Gastroesophageal sphincter (tissue), 4 donors: ENCODE measurements around the gene GID4. TPM values are rescaled to one million over a fixed set of nuclear protein-coding genes. Genes with fewer than 3 reads are reported as not detected.

Experiments used
- ATAC-seq: fragments of 150-250 bp; one replicate; pipeline ENCODE4 v1.9.1; 2016; ENCODE audit warnings: mild to moderate bottlenecking, moderate library complexity
- H3K27ac ChIP-seq, 4 donors: fragments of 200-600 bp; sonication (generic) in 3 of 4; 1 replicate in 3 of 4; 2 replicates in 1 of 4; pipeline ENCODE4 v1.5.1; 2016 to 2019
- H3K27me3 ChIP-seq: fragments of 200-600 bp; sonication (generic); one replicate; pipeline ENCODE4 v1.5.1; 2019
- H3K36me3 ChIP-seq, 2 donors: fragments of 200-600 bp; sonication (generic); one replicate each; pipeline ENCODE4 v1.5.1; 2019; ENCODE audit warnings: control low read depth in 1 of 2
- H3K4me1 ChIP-seq, 3 donors: fragments of 200-600 bp; sonication (generic); 1 replicate in 2 of 3; 2 replicates in 1 of 3; pipeline ENCODE4 v1.5.1; 2016 to 2019; ENCODE audit warnings: control low read depth in 2 of 3
- H3K4me3 ChIP-seq, 2 donors: fragments of 200-600 bp; sonication (generic); one replicate each; pipeline ENCODE4 v1.5.1; 2019; ENCODE audit warnings: mild to moderate bottlenecking in 1 of 2, moderate library complexity in 1 of 2
- H3K9me3 ChIP-seq, 3 donors: fragments of 200-600 bp; sonication (generic); one replicate each; pipeline ENCODE4 v1.5.1; 2017 to 2019; ENCODE audit warnings: control low read depth in 2 of 3
- EP300 ChIP-seq: sonication (generic); formaldehyde crosslinking; IDR thresholded peaks from one replicate; pipeline ENCODE4 v1.6.1; 2017; ENCODE audit warnings: antibody characterized with exemption, mild to moderate bottlenecking
- POLR2A ChIP-seq, 2 donors: fragments of 450-650 bp; IDR thresholded peaks; one replicate each; pipeline ENCODE4 v1.6.1; 2017; ENCODE audit warnings: antibody characterized with exemption in 2 of 2, mild to moderate bottlenecking in 2 of 2, moderate library complexity in 1 of 2
- POLR2AphosphoS5 ChIP-seq: sonication (generic); formaldehyde crosslinking; IDR thresholded peaks from one replicate; pipeline ENCODE4 v1.6.1; 2017; ENCODE audit warnings: antibody characterized with exemption
- WGBS, 2 donors: methylation state at CpG; one replicate each; pipeline ENCODE4 v1.1.5; 2018; ENCODE audit warnings: low coverage in 1 of 2; 5-methylcytosine and 5-hydroxymethylcytosine counted together
- total RNA-seq, 4 donors: library from RNA; depleted of rRNA; stranded (reverse); fragments of >200 nt; gene quantifications; one replicate each; pipeline ENCODE4 v1.1.0, GENCODE V29; 2016
- TF ChIP-seq, protein P1 (sequence below), 4 experiments: fragments of 200-600 bp in 2 of 4; fragments of 450-650 bp in 2 of 4; sonication (generic) in 1 of 4; IDR thresholded peaks; one replicate each; pipeline ENCODE4 v1.5.1; 2017 to 2019; ENCODE audit warnings: antibody characterized with exemption in 4 of 4, mild to moderate bottlenecking in 2 of 4, moderate library complexity in 2 of 4

Gene GID4
- total RNA-seq, 4 donors from 2014 or later: 22.8 to 44.8 (median 33.9) TPM

DNA sequence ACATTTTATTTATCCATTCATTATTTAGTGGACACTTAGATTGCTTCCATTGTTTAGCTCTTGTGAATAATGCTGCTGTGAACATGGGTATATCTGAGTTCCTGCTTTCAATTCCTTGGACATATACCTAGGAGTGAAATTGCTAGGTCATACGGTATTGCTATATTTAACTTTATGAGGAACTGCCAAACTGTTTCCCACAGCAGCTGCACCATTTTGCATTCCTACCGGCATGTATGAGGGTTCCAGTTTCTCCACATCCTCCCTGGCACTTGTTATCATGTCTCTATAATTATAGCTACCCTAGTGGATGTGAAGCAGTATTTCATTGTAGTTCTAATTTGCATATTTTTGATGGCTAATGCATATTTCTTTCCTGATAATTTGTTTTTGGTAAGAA, 24.8 kb downstream of the GID4 start:
- no peaks in the 10 kb centered on the region for H3K27me3 ChIP-seq
- no peak for ATAC-seq
- H3K9me3 ChIP-seq: no peaks in the 10 kb centered on the region
- H3K36me3 ChIP-seq: peaks cover 0 to 87% of the 10 kb centered on the region in 2 donors
- no peaks in the 10 kb centered on the region for H3K4me1 ChIP-seq
- no peak overlapping the region for H3K4me3 ChIP-seq
- TF ChIP-seq POLR2AphosphoS5 (no peak), EP300 (no peak), POLR2A (IDR thresholded peaks at IDR 0.05) (no peak)
- TF ChIP-seq, protein P1, sequence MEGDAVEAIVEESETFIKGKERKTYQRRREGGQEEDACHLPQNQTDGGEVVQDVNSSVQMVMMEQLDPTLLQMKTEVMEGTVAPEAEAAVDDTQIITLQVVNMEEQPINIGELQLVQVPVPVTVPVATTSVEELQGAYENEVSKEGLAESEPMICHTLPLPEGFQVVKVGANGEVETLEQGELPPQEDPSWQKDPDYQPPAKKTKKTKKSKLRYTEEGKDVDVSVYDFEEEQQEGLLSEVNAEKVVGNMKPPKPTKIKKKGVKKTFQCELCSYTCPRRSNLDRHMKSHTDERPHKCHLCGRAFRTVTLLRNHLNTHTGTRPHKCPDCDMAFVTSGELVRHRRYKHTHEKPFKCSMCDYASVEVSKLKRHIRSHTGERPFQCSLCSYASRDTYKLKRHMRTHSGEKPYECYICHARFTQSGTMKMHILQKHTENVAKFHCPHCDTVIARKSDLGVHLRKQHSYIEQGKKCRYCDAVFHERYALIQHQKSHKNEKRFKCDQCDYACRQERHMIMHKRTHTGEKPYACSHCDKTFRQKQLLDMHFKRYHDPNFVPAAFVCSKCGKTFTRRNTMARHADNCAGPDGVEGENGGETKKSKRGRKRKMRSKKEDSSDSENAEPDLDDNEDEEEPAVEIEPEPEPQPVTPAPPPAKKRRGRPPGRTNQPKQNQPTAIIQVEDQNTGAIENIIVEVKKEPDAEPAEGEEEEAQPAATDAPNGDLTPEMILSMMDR (IDR thresholded peaks at IDR 0.05): no peak
- H3K27ac ChIP-seq: no peak overlapping the region
- WGBS, 2 donors: 49 to 72% methylated on average over 2 of the region's 2 CpGs

DNA sequence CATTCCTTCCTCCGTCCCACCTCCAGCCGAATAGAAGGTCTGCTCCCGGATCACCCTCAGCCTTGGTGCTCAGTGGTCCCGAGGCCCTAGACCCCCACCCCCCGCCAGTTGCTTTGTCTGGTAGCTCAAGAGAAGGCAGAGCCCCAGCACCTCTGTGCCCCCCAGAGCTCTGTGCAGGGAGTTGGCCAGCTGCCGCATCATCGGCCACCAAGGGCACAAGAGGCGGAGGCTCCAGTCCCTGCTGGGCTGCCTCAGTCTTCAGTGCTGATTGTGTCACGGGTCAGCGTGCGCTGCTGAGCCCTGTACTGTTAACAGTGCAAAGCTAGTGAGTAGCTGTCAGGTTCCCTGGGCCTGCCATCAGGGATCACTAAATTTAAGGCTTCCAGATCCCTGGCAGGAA, 26.3 kb downstream of the GID4 start:
- H3K9me3 ChIP-seq: no peaks in the 10 kb centered on the region
- 93 to 100% methylated on average over 2 to 5 of the region's 11 CpGs for WGBS, 2 donors
- TF ChIP-seq POLR2A (IDR thresholded peaks at IDR 0.05): no peak
- TF ChIP-seq EP300: no peak
- TF ChIP-seq, protein P1 (IDR thresholded peaks at IDR 0.05): no peak
- TF ChIP-seq POLR2AphosphoS5: no peak
- H3K36me3 ChIP-seq: peaks cover 0 to 72% of the 10 kb centered on the region in 2 donors
- H3K27ac ChIP-seq: no peak overlapping the region
- no peaks in the 10 kb centered on the region for H3K4me1 ChIP-seq
- no peaks in the 10 kb centered on the region for H3K27me3 ChIP-seq
- ATAC-seq: no peak
- H3K4me3 ChIP-seq: no peak overlapping the region

DNA sequence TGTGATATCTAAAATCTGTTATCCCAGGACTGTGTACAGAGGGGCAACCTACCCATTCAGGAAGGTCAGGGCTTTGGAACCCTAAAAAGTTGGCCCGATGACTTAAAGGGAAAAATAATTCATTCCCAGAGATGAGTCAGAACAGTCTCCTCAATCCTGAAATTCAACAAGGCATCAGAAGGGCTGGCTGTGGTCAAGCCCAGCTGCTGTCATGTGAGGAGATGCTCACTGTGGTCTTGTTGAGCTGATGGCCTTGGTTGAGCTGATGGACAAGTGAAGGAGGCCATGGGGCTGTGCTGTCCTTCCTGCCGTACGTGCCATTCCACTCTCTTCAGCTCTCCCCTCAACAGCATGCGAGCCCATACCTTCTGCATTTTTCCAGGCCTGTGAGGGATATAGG, 27.7 kb downstream of the GID4 start:
- H3K4me3 ChIP-seq: no peak overlapping the region
- ATAC-seq: no peak
- H3K27me3 ChIP-seq: no peaks in the 10 kb centered on the region
- H3K36me3 ChIP-seq: peaks cover 0 to 59% of the 10 kb centered on the region in 2 donors
- H3K4me1 ChIP-seq: peaks cover 0 to 5% (median 0%) of the 10 kb centered on the region in 3 donors
- no peaks in the 10 kb centered on the region for H3K9me3 ChIP-seq
- H3K27ac ChIP-seq: no peak overlapping the region
- WGBS, 2 donors: 83 to 100% methylated on average over 1 of the region's 4 CpGs
- TF ChIP-seq POLR2AphosphoS5: no peak
- TF ChIP-seq, protein P1 (IDR thresholded peaks at IDR 0.05): no peak
- TF ChIP-seq EP300: no peak
- TF ChIP-seq POLR2A (IDR thresholded peaks at IDR 0.05): no peak

DNA sequence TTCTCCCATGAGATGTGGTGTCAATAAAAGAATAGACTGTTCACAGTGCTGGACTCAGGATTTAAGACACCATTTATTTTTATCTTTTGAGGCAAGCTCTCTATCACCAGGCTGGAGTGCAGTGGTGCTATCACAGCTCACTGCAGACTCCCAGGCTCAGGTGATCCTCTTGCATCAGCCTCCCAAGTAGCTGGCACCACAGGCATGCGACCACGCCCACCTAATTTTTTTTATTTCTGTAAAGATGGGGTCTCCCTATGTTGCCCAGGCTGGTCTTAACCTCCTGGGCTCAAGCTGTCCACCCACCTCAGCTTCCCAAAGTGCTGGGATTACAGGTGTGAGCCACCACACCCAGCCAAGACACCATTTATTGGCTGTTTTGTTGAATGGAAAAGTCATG, 29.9 kb downstream of the GID4 start:
- no peaks in the 10 kb centered on the region for H3K9me3 ChIP-seq
- TF ChIP-seq POLR2AphosphoS5: no peak
- TF ChIP-seq, protein P1 (IDR thresholded peaks at IDR 0.05): no peak
- no peak for ATAC-seq
- WGBS, 2 donors: 85 to 100% methylated on average over 1 to 2 of the region's 2 CpGs
- peaks cover 4% of the 10 kb centered on the region for H3K27me3 ChIP-seq
- H3K4me1 ChIP-seq: peaks cover 0 to 5% (median 0%) of the 10 kb centered on the region in 3 donors
- H3K27ac ChIP-seq: no peak overlapping the region
- no peak overlapping the region for H3K4me3 ChIP-seq
- H3K36me3 ChIP-seq: peaks cover 0 to 37% of the 10 kb centered on the region in 2 donors

DNA sequence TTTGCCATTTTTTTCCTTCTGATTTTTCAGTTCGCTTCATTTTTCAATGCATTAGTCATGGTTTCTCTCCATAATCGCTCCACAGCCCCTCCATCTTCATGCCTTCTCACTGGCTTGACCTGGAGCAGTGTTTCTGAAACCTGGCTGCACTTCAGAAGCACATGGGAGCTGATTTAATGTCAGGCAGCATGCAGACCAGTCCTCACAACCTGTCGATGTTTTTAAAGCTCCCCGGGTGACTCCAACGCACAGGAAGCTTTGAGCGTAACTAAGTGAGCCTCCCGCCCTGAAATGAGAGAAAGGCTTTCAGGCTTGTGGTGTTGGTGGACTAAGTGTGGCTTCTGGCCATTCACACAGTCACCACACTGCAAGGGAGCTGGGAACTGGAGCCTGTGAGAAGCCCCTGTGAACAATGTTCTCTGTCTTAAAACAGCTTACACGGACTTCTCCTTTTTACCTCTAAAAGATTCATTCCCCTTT, 31.7 kb downstream of the GID4 start:
- Histone ChIP-seq H3K4me3 (no peak overlapping the region), H3K27ac (no peak overlapping the region), H3K36me3 (peaks cover 0 to 19% of the 10 kb centered on the region in 2 donors), H3K9me3 (no peaks in the 10 kb centered on the region), H3K4me1 (peaks cover 0 to 5% (median 0%) of the 10 kb centered on the region in 3 donors), H3K27me3 (peaks cover 4% of the 10 kb centered on the region)
- no peak for TF ChIP-seq POLR2A (IDR thresholded peaks at IDR 0.05)
- TF ChIP-seq, protein P1 (IDR thresholded peaks at IDR 0.05): no peak
- TF ChIP-seq POLR2AphosphoS5: no peak
- no peak for TF ChIP-seq EP300
- ATAC-seq: no peak
- WGBS, 2 donors: 5 to 17% methylated on average over 2 to 8 of the region's 8 CpGs
